B cell (primary cell): Measurements from ENCODE around the gene EXD3.

ENCODE experiments used
- EZH2 ChIP-seq: IDR thresholded peaks from 2 replicates; pipeline ENCODE4 v1.6.1; 2012; ENCODE audit warnings: borderline replicate concordance, low read depth, mild to moderate bottlenecking, moderate library complexity, low read length; ENCODE audit not compliant: insufficient read depth, poor library complexity, severe bottlenecking
- TF ChIP-seq, protein P1 (sequence below): fragments of 200-600 bp; IDR thresholded peaks from one replicate; pipeline ENCODE4 v1.8.0; 2022; ENCODE audit warnings: antibody characterized with exemption, mild to moderate bottlenecking

DNA sequence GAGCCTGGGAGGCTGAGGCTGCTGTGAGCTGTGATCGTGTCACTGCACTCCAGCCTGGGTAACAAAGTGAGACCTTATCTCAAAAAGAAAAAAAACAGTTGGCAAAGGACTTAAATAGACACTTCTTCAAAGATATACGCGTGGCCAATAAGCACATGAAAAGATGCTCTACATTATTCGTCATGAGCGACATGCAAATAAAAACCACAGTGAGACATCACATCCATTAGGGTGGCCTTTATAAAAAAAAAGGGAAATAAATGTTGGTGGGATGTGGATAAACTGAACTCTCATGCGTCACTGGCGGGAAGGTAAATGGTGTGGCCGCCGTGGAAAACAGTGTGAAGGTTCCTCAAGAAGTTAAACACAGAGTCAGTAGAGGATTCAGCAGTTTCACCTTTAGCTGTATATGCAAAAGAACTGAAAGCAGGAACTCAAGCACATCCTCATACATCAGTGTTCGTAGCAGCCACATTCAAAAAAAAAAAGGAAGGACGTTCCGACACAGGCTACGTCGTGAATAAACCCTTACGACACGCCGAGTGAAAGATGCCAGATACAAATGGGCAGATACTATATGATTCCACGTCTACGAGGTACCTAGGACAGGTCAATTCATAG is 96.4 kb downstream of the EXD3 start:
- TF ChIP-seq, protein P1, sequence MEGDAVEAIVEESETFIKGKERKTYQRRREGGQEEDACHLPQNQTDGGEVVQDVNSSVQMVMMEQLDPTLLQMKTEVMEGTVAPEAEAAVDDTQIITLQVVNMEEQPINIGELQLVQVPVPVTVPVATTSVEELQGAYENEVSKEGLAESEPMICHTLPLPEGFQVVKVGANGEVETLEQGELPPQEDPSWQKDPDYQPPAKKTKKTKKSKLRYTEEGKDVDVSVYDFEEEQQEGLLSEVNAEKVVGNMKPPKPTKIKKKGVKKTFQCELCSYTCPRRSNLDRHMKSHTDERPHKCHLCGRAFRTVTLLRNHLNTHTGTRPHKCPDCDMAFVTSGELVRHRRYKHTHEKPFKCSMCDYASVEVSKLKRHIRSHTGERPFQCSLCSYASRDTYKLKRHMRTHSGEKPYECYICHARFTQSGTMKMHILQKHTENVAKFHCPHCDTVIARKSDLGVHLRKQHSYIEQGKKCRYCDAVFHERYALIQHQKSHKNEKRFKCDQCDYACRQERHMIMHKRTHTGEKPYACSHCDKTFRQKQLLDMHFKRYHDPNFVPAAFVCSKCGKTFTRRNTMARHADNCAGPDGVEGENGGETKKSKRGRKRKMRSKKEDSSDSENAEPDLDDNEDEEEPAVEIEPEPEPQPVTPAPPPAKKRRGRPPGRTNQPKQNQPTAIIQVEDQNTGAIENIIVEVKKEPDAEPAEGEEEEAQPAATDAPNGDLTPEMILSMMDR = no peak
- no peak for TF ChIP-seq EZH2
